Measurements from ENCODE around the gene TMEM179B.
"Not testable (repeated sequence)": the region's sequence is repeated elsewhere in the genome, so short reads cannot be mapped to it uniquely, and the experiment has no call there.

Gene TMEM179B

DNA sequence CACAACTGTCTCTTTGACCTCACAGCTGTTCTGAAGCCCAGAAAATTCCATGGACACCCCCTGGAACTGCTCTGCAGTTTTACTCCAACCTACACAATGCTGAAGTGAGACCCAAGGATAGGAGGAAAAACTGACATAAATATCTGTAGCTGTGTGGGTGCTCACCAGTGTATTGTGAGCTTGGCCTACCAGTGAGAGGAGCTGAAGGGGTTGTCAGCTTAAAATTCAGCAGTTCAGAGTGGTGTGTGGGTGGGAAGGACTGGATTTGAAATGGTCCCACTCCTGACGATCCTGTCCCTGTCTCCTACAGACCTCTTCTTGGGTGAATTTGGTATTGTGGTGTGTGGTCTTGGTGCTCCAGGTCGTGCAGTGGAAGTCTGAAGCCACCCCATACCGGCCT is 2.4 kb downstream of the TMEM179B start:
- DNase-seq, result no peak

DNA sequence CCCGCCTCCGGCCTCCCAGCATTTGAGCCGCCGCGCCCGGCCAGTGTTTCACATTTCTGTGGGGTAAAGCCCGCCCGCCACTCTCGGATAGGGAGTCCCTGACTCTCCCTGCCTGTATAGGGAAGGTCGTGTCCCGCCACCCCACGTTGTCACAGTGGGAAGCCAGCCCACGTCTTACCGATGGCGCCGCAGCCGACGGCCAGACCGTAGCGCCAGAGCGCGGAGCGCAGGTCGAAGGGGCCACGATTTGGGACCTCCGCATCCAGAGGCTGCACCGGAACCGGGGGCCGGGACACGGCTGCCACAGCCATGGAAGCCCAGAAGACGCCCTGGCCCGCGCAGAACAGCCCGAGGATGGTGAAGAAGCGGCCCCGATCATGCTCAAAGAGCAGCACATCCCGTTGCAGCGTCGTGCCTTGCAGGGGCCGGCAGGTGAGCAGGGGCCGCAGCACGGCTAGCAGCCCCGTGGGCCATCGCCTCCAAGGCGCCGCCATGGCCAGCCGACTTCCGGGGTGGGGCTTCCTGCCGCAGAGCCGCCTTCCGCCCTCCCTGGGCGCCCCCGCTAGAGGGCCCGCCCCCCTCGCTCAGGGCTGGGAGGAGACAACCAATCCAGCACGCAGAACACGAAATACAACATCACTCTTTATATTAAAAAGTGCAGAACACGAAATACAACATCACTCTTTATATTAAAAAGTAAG is 4.4 kb downstream of the TMEM179B start, which contains the start of gene TMEM223:
Gene TMEM223, minus strand, starts transcription at position 506 of the 701 bp plus-strand sequence. Its CDS starts 12 bp downstream, at position 494.
- DNase-seq, result peak; percentile 85 to 91

DNA sequence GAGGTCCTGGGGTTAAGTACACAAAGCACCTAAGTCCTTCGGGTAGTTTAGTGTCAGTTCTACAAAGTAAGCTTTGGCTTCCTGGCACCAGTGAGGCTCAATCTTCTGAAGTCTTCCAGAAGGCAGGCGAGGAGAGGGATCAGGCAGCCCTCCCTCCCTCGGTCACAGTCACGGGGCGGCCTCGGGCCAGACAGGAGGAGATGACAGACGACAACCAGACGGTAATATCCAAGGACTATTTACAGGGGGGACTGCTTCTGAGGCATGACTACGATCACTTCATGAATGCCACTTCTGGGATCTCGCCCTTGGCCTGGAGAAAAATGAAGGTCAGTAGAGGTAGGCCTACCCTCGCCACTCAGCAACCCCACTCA is 5.0 kb downstream of the TMEM179B start:
- DNase-seq, result no peak

DNA sequence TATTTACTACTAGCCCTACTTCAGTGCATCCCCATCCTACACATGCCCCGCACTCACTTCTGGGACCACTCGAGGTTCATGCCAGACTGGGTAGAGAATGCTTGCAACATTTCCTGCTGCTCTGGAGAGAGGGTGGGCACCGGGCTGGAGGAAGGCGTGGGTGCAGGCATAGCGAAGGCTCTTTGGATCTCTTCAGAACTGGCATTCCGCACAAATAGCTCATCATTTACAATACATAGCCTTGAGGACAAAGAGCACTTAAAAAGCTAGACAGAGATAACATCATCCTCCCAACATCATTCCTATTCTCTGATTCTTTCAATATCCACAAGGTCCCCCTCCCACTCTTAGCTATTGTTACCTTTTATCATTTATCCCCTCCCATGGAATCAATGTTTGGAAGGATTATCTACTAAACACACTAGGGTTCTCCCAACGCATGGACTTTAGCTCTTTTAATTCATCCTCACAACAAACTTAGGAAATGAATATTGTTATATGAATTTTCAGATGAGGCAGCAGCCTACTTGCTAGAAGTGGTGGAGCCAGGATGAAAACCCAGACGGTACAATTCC is 7.1 kb downstream of the TMEM179B start:
- DNase-seq, result no peak

DNA sequence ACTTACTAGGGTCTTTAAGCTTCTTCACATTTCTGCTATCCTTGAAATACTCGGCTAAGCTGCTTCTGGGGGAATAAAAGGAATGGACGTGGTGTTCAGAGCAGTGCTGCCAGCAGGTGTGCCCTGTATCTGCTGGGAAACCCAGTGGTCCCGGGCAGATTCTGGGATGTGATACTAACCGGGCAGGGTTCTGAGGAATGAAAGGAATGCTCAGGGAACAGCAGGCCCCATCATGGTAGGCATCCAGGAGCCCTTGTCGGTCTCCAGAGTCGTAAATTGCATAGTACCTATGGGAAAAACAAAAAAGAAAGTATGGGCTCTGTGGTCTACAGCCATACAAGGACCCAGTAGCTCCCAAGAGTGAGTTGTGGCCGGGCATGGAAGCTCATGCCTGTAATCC is 9.1 kb downstream of the TMEM179B start:
- no peak for DNase-seq

DNA sequence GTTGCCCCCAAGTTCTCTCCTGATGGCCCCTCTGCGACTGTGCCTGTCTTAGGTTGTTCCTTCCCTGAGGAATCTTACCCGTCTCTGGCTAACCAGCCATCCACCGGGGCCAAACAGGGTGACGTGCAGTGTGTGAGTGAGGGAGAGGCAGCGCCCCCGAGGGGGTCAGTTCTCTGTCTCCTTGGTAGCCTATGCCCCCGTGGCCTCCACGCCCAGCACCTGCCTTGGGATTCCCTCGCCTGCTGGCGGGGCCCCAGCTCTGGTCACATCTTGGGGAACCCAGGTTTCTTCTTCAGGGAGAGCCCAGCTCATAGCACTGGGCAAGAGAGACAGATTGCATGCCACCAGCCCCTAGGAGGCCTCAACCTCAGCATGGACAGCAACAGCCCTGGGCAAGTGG is 12.3 kb downstream of the TMEM179B start:
- no peak for DNase-seq

DNA sequence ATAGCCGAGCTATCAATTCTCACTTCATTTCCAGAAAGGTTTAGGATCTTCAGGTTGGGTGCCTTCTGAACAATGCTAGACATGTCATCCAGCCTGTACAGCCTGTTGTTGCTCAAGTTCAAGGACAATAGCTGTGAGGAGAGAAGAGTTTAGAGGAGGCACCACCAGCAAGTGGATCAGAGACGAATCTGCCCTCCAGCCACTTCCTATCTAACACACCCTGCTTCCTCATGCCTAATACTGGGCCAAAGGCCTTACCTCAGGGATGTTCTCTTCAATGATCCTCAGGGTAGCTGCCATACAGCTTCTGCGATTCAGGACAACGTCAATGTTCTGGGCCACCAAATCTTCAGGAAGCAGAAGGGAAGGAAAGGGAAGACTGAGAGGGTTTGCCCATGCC is 13.9 kb downstream of the TMEM179B start:
- DNase-seq, result no peak

DNA sequence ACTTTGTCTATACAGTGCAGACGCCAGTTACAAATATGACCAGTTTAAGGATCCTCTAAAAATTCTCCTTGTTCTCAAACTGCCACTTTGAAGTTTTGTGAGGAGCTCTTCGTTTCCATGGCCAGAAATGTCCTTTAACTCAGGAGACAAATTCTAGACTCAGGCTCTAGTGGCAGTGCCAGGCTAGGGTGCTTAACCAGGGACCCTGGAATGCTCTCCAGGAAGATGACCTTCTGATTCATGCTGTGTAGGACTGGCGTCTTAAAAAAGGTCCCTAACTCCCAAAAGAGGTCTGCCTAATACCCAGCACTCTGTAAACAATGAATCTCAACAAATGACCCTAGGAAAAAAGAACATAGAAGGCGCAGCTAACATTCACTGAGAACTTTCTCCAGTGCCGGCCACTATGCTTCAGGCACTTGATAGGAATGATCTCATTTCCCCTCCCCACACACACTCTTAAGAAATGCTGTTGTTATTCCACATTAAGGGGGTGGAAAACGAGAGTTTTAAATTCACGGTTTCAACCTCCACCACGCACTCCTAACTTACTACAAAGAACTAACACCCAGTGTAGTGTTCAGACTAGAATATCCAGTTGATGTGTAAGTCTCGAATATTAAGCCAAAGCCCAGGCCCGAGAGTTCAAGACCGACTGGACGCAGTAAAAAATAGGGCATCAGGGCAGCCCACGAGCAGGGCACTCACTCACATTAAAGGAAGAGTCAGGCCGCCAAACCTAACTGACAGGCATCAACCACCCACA is 17.3 kb downstream of the TMEM179B start:
- DNase-seq, result no peak

DNA sequence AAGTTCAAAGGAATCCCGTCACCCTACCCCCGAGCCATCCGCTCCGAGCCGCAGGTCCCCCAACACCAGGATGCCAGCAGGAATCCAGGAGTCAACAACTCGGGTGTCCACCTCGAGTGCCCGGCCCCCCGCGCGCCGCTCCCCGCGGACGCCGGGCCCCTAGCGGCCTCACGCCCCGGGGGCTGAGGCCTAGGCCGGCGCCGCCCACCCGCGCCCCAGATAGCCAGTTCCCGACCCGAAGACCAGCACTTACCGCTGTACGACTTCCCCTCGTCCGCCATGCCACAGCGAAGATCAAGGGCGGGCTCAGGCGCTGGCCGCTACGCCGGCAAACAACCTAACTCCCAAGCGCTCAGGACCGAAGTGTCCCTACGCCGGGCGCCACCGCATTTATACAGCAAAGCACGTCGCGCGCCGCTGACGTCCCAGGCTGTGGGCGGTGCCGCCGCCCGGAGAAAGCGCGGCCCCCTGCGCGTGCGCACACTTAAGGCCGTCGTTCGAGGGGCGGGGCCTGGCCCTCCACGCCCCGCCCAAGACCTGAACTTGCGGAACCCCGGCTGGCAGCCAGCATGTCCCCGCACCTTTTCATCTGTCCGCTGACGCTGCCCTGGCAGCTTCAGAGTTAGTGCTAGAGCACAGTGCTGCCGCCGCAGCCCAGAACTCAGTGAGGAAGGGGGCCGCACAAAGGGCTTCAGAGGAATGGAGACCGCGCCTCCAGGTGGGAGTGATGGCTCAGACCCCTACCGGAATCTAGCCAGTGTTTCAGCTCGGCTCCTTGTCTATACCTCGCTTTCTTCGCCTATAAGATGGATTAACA is 18.1 kb downstream of the TMEM179B start, which contains the start of gene NXF1:
Gene NXF1, minus strand, starts transcription at position 365 of the 817 bp plus-strand sequence. Its CDS starts 84 bp downstream, at position 281.
- DNase-seq, result peak; percentile 94 to 97

DNA sequence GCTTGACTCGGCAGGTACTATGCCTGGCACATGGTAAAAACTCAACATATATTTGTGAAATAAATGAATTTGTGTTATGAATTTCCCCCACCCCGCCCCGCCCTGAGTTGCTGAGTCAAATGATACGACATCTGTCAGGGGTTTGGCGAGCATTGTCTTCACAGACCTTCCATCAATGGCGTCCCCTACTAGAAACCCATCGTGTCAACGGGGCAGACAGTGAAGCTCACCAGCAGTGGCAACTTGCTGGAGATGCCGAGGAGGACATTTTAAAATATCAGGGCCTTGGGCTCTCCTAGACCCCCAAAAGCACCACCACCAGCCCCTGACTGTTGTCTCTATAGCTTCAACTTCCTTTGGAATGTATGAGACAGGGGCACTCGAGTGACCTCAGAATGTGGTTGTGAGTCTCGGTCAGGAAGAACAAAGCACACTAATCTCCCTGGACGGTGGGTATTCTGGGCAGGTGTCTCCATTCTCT is 18.8 kb downstream of the TMEM179B start:
- DNase-seq, result no peak

DNA sequence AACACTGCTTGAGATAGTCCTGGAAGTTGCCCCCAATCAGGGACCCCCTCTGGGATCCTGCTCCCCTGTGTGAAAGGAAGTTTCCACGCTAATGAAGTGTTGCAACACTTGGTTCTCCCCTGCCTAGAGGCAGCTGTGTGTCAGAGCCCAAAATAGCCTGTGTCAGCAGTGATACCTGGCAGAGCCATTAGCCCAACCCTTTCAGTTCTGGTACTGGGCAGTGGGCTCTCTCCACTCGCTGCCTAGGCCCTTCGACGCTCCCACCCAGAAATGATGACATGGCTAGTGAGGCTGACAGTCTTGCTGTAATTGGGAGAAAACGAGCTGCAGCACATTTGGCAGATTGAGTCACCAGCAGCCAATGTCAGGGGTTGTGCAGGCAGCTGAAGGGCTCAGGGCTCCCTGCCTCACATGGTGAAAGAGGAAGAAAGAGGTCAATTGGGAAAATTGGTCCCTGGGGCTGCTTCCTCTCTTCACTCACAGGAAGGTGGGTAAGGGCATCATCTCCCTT is 19.5 kb downstream of the TMEM179B start:
- peak in 1 of 2 donors; percentile 50 for DNase-seq

DNA sequence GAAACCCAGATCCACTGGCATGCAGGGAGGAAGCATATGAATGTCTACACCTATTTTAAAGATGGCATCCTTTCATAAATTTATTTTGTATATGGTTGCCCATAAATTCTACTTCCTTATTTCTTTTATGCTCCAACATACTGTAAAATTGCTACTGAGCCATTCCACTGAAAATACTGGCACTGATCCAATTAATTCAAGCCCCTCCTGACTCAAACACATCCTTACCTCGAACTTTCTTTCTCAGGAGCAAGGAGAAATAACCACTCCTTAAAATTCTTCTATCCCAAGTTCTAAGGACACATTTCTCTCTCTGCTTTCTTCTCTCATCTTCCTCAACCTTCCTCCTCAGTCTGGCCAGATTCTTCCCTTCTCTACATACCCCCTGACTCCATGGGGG is 23.5 kb downstream of the TMEM179B start:
- no peak for DNase-seq

DNA sequence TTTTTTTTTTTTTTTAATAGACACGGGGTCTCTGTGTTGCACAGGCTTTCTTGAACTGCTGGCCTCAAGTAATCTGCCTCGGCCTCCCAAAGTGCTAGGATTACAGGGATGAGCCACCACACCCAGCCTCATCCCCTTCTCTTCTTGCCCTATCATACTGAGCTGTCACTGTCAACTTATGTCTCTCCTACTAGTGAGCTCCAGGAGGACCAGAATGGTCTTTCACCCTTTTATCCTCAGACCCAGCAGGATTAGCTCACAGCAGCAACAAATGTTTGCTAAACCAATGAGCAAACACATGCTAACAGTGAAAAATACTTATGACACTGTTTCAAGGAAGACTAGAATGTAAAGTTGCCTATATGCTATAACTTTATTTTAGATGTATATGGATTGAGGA is 24.5 kb downstream of the TMEM179B start:
- no peak for DNase-seq

DNA sequence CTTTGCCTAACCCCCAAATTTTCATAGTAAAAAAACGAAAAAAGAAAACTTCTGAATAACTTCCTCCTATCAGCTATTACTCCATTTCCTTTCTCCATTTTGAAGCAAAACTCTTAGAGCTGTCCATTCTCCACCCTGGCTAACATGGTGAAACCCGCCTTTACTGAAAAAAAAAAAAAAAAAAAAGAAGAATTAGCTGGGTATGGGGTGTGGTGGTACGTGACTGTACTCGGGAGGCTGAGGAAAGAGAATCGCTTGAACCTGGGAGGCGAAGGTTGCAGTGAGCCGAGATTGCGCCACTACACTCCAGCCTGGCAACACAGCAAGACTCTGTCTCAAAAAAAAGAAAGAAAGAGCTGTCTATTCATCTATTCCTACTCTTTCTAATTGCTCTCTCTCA is 29.4 kb downstream of the TMEM179B start:
- DNase-seq, result peak in 1 of 2 donors; percentile 50

DNA sequence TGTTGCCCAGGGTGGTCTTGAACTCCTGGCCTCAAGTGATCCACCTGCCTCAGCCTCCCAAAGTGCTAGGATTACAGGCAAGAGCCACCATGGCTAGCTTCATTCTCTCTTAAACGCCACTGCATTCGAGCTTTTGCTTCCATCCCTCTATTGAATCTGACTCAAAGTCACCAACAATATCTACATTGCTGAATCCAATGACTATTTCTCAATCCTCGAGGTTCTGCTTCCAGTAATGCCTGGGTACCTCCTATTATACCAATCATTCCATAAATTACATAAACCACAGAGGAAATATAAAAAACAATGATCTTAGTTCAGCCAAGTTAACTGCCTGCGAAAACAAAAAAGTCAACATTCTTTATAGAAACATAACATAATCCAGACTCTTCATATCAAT is 29.9 kb downstream of the TMEM179B start:
- DNase-seq, result no peak

DNA sequence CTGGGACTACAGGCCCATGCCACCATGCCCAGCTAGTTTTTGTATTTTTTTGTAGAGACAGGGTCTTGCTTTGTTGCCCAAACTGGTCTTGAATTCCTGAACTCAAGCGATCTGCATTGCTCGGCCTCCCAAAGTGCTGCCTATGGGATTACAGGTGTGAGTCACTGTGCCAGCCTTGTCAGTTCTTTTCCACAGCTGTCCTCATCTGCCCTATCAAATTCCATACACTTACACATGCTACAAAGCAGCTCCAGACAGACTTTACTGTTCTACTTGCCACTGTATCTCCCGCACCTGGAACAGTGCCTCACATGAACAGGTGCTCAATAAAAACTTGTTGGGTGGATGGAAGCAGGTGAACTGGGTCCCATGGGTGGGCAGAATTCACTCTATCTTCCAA is 36.5 kb downstream of the TMEM179B start:
- DNase-seq, result no peak

DNA sequence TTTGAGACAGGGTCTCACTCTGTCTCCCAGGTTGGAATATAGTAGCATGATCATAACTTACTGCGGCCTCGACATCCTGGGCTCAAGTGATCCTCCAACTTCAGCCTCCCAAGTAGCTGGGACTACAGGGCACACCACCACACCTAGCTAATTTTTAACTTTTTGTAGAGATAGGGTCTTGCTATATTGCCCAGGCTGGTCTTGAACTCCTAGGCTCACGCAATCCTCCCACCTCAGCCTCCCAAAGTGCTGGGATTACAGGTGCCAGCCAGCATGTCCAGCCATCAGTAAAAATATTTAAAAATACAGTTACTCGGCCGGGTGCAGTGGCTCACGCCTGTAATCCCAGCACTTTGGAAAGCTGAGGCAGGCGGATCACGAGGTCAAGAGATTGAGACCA is 40.9 kb downstream of the TMEM179B start:
- DNase-seq, result not testable (repeated sequence)

DNA sequence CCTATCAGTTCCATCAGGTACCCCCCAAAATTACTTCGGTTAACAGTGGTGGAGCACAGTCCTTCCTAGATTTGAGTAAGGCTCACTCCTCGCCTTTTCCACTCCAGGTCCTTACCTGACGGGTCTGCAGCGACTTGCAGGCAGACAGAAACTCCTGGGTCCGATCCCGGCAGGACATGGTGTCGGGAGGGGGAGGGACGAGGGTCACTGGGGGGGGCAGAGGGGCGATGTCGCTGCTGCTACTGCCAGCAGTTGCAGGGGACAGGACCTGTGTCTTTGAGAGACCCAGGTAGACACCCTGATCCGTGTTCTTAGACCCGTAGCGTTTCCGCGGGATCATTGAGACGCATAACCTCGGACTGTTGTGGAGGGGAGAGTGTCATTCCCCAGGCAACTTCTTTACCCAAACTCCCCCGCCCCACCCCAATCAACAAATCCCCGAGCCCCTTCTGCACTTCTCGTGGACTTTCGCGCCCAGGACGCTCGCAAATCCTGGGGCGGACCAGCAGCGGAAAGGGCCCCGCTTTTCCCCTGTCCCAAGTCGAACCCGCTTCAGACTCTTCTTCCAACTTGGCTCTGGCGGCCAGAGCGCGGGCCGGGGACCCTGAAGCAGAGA is 43.8 kb downstream of the TMEM179B start:
- no peak for DNase-seq

DNA sequence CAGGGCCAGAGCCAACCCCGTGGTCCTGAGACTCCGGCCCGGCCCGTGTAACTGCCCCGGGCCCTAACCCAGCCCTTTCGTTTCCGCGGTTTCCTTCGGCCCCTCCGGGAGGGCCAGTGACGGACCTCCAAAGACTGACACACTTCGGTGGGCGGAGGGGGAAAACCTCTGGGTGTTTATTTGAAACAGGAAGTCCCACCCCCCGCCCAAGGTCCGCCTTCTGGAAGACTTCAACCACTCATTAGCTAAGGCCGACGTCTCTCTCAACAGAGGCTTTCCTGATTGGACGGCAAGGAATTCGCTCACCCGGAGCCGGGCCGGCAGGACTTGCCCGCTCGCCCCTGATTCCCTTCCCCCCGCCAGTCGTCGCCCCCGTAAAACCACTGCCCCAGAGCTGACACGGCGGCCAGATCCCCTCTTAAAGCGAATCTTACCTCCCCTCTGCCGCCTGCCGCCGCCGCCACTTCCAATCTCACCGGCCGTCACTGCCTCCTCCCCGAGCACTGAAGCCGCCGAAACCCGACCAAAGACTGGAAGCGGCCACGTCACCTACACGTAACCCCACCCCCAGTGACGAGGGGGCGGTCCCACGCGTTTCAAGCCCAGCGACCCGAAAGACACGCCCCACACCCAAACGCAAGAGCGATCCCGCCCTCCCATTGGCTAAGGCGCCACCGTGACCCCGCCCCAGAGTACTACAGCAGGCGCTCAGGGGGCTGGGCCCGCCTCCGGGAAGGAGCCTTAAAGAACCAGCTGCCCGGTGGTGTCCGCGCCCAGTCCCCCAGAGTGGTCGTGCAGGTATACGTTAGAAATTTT is 44.5 kb downstream of the TMEM179B start, which contains the start of gene STX5:
Gene STX5, minus strand, starts transcription at position 532 of the 816 bp plus-strand sequence. CDS start 808 bp downstream, outside the sequence.
- DNase-seq, result peak; percentile 99 to 100

DNA sequence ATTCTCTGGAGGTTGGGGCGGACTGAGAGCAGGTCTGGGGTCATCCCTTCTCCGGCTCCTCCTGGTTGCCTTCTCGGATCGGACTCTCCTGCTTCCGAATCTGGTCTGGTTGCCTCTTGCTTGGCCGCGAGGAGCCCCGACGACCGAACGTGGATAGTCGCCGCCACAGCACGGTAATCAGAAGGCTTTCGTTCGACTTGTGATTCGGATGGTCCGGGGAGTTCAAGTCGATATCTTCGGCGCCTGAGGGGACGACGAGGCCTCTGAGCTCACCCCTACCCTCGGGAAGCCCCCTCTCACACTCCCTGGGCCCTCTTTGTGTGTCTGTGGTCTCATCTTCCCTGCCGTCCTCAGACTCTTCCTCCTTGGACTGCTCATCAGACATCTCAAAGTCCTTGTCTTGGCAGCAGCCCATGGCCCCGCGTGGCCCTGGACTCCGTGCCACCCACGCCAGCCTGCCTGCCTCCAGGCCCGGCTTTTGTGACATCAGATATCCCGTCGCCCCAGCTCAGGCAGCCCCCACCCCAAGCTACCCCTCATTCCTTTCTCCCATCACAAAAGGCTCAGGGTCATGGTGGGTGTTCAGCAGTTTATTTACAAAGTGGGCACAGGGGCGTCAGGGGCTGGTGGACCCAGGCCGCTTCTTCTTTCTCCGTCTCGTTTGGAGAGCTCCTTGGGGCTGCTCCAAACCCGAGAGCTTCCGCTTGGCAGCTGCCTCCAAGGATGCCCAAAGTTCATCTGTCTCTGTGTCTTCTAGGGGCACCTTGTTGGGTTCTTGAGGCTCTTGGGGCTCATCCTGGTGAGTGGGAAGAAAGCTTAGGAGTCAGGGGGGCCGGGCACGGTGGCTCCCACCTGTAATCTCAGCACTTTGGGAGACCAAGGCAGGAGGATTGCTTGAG is 45.4 kb downstream of the TMEM179B start, which contains the start of gene TEX54:
Gene TEX54, minus strand, starts transcription at position 506 of the 899 bp plus-strand sequence.
- DNase-seq, result no peak
